Parathyroid adenoma (tissue), 2 donors: ENCODE results near the gene WDR31.

Source experiments
- H2AFZ ChIP-seq: fragments of 300-600 bp; sonication (generic); one replicate; pipeline ENCODE4 v1.7.0; 2017; ENCODE audit warnings: antibody characterized with exemption, mild to moderate bottlenecking
- H3K27ac ChIP-seq: fragments of 300-600 bp; sonication (generic); one replicate; pipeline ENCODE4 v1.7.0; 2017
- H3K27me3 ChIP-seq: fragments of 300-600 bp; sonication (generic); one replicate; pipeline ENCODE4 v1.7.0; 2017; ENCODE audit warnings: low read length; ENCODE audit not compliant: control insufficient read depth, insufficient read depth
- H3K36me3 ChIP-seq: fragments of 300-600 bp; sonication (generic); one replicate; pipeline ENCODE4 v1.7.0; 2017; ENCODE audit warnings: low read length; ENCODE audit not compliant: control insufficient read depth, insufficient read depth
- H3K4me1 ChIP-seq: fragments of 300-600 bp; sonication (generic); one replicate; pipeline ENCODE4 v1.7.0; 2017; ENCODE audit warnings: control low read depth
- H3K4me2 ChIP-seq: fragments of 300-600 bp; sonication (generic); one replicate; pipeline ENCODE4 v1.7.0; 2017; ENCODE audit warnings: low read length
- H3K4me3 ChIP-seq: fragments of 300-600 bp; sonication (generic); one replicate; pipeline ENCODE4 v1.7.0; 2017; ENCODE audit warnings: low read depth, low read length
- H3K79me2 ChIP-seq: fragments of 300-600 bp; sonication (generic); one replicate; pipeline ENCODE4 v1.7.0; 2017; ENCODE audit warnings: control low read depth
- H3K9ac ChIP-seq: fragments of 300-600 bp; sonication (generic); one replicate; pipeline ENCODE4 v1.7.0; 2017; ENCODE audit warnings: mild to moderate bottlenecking
- H3K9me3 ChIP-seq: fragments of 300-600 bp; sonication (generic); one replicate; pipeline ENCODE4 v1.7.0; 2017; ENCODE audit warnings: low read length; ENCODE audit not compliant: control insufficient read depth
- CTCF ChIP-seq: fragments of 300-600 bp; sonication (generic); IDR thresholded peaks from one replicate; pipeline ENCODE4 v1.7.0; 2017; ENCODE audit warnings: antibody characterized with exemption, mild to moderate bottlenecking
- donor health status: primary hyperparathyroidism.

WDR31 gene

GRCh38 chr9:113269871-113270270, 70.2 kb downstream of the WDR31 start:
- H3K36me3 ChIP-seq: no peaks in the 10 kb centered on the region

GRCh38 chr9:113269355-113269754, 70.7 kb downstream of the WDR31 start:
- H3K9ac ChIP-seq: no peak overlapping the region
- H3K27ac ChIP-seq: no peak overlapping the region
- H3K36me3 ChIP-seq: no peaks in the 10 kb centered on the region
- no peak for TF ChIP-seq CTCF
- H3K27me3 ChIP-seq: no peaks in the 10 kb centered on the region
- no peak overlapping the region for H3K4me3 ChIP-seq
- no peaks in the 10 kb centered on the region for H3K4me1 ChIP-seq
- H2AFZ ChIP-seq: no peak overlapping the region
- H3K9me3 ChIP-seq: no peaks in the 10 kb centered on the region
- no peak overlapping the region for H3K4me2 ChIP-seq
- H3K79me2 ChIP-seq: peaks cover 6% of the 10 kb centered on the region

More at GRCh38 chr9:113269871-113270270, 70.2 kb downstream of the WDR31 start:
- Histone ChIP-seq H3K9ac (no peak overlapping the region), H2AFZ (no peak overlapping the region), H3K4me3 (no peak overlapping the region), H3K9me3 (no peaks in the 10 kb centered on the region), H3K4me1 (no peaks in the 10 kb centered on the region), H3K27me3 (no peaks in the 10 kb centered on the region), H3K27ac (no peak overlapping the region), H3K4me2 (no peak overlapping the region), H3K79me2 (peaks cover 6% of the 10 kb centered on the region)
- TF ChIP-seq CTCF: no peak

DNA sequence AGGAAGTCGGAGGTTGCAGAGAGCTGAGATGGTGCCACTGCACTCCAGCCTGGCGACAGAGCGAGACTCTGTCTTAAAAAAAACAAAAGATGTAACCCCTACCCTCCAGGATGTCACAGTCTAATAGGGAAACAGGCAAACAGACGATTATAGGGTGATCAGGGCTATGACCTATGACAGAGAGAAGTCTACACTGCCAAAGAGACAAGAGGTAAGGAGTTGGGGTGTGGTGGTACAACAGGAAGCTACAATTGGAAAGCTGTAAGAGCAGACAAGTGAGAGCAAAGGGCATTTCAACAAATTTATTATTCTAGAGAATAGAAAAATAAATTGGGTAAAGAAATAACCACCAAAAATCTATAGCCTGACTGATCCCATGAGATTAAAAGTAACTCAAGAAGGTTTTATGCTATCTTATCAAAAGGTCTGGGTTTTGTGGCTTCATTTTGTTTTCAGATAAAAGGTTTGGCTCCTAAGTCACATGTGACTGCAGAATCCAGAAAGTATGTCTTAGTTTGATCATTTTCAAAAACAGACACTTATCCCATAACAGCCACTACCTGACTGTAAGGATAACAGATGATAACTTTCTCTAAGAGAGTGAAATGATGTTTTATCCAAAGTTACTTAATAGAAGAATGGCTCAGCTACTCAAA, 72.0 kb downstream of the WDR31 start:
- peaks cover 6% of the 10 kb centered on the region for H3K79me2 ChIP-seq
- H3K27ac ChIP-seq: no peak overlapping the region
- no peaks in the 10 kb centered on the region for H3K9me3 ChIP-seq
- no peak overlapping the region for H3K9ac ChIP-seq
- no peak overlapping the region for H3K4me2 ChIP-seq
- H3K4me1 ChIP-seq: no peaks in the 10 kb centered on the region
- TF ChIP-seq CTCF: no peak
- H2AFZ ChIP-seq: no peak overlapping the region
- no peak overlapping the region for H3K4me3 ChIP-seq
- H3K36me3 ChIP-seq: no peaks in the 10 kb centered on the region
- no peaks in the 10 kb centered on the region for H3K27me3 ChIP-seq

- Histone ChIP-seq H3K36me3 (no peaks in the 10 kb centered on the region), H3K9me3 (no peaks in the 10 kb centered on the region), H3K4me3 (no peak overlapping the region), H3K9ac (no peak overlapping the region), H3K27ac (no peak overlapping the region), H3K27me3 (no peaks in the 10 kb centered on the region), H3K4me1 (no peaks in the 10 kb centered on the region), H2AFZ (no peak overlapping the region), H3K4me2 (no peak overlapping the region), H3K79me2 (peaks cover 2% of the 10 kb centered on the region)
- TF ChIP-seq CTCF: no peak
Measured at GRCh38 chr9:113266174-113266573, 73.9 kb downstream of the WDR31 start.
